Measurements from ENCODE around the gene TRNP1. TPM values are rescaled to one million over a fixed set of nuclear protein-coding genes. Genes with fewer than 3 reads are reported as not detected.

TRNP1 gene
- total and polyA plus RNA-seq, 10 of the 15 experiments (the other 5 are each of a cell fraction or from before 2014, with no cell fraction given) = 0.13 TPM; not detected in 9

DNA sequence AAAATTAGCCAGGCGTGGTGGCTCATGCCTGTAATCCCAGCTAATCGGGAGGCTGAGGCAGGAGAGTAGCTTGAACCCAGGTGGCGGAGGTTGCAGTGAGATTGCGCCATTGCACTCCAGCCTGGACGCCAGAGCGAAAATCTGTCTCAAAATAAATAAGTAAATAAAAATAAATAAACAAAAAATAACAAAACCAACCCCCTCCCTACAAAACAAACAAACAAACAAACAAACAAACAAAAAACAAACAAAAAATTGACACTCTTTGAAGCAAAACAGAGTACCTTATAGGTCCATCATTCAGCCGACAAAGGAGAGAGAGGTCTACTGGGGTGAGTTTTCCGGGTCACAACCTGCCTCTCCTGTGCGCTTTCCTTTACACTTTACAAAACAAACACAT is 27.9 kb upstream of the TRNP1 start (continued):
- TF ChIP-seq JUND (IDR thresholded peaks at IDR 0.05; ENCODE audit: low read depth, low read length) = no peak
- TF ChIP-seq TARDBP (IDR thresholded peaks at IDR 0.05; ENCODE audit: borderline replicate concordance) = no peak
- TF ChIP-seq, protein P1, sequence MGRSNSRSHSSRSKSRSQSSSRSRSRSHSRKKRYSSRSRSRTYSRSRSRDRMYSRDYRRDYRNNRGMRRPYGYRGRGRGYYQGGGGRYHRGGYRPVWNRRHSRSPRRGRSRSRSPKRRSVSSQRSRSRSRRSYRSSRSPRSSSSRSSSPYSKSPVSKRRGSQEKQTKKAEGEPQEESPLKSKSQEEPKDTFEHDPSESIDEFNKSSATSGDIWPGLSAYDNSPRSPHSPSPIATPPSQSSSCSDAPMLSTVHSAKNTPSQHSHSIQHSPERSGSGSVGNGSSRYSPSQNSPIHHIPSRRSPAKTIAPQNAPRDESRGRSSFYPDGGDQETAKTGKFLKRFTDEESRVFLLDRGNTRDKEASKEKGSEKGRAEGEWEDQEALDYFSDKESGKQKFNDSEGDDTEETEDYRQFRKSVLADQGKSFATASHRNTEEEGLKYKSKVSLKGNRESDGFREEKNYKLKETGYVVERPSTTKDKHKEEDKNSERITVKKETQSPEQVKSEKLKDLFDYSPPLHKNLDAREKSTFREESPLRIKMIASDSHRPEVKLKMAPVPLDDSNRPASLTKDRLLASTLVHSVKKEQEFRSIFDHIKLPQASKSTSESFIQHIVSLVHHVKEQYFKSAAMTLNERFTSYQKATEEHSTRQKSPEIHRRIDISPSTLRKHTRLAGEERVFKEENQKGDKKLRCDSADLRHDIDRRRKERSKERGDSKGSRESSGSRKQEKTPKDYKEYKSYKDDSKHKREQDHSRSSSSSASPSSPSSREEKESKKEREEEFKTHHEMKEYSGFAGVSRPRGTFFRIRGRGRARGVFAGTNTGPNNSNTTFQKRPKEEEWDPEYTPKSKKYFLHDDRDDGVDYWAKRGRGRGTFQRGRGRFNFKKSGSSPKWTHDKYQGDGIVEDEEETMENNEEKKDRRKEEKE (IDR thresholded peaks at IDR 0.05) = no peak

DNA sequence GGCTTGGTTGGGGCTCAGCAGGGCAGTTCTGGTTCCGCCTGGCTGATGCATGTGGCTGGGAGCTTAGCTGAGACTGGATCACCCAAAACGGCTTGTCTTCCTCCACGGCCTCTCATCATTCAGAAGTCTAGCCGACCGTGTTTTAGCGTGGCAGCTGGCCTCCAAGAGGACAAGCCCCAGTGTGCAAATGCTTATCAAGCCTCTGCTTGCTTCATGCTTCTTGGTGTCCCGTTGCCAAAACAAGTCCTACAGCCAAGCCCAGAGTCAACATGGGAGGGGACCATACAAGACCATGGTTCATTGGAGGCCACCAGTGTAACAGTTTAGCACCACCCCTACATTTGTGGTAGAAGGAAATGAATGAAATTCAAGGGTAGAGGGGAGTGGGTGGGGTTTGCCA is 22.7 kb upstream of the TRNP1 start:
- DNase-seq (ENCODE audit: low read depth, low spot score) (no peak), ATAC-seq (no peak), FAIRE-seq (no peak)
- BruUV-seq (replicated peaks) = no TSS peak
- in situ Hi-C loops (cut with MboI) (no loop called here), intact Hi-C loops (cut with micrococcal nuclease; ENCODE audit: unreplicated experiment) (no loop called here)
- 31% methylated on average over 7 of the region's 7 CpGs for WGBS (ENCODE audit: insufficient coverage, insufficient replicate concordance, low lambda C conversion rate, missing lambda C conversion rate)
- Histone ChIP-seq H3K27me3 (replicated peaks in 1 of 2; ENCODE audit: control insufficient read depth in 2 of 2, insufficient read depth in 2 of 2, low read length in 1 of 2) (no peaks in the 10 kb centered on the region; a peak in 2 of 4 replicates), H3K36me3 (ENCODE audit: control insufficient read depth in 2 of 2, insufficient read depth in 2 of 2, low read length in 1 of 2) (no peaks in the 10 kb centered on the region), H2AFZ (ENCODE audit: control insufficient read depth, low read depth, low read length) (no peak overlapping the region), H3K79me2 (ENCODE audit: control insufficient read depth, insufficient read depth, low read length) (no peaks in the 10 kb centered on the region), H3K27ac (ENCODE audit: control insufficient read depth, insufficient read depth) (no peak overlapping the region), H3K4me2 (ENCODE audit: control insufficient read depth, insufficient read depth) (no peak overlapping the region), H3K9me3 (replicated peaks; ENCODE audit: control insufficient read depth, insufficient read depth, low read length) (no peaks in the 10 kb centered on the region), H3K4me3 (no peak overlapping the region), H3K9ac (ENCODE audit: control insufficient read depth, insufficient read depth, low read length) (no peak overlapping the region), H3K4me1 (ENCODE audit: control insufficient read depth, insufficient read depth, low read length) (no peaks in the 10 kb centered on the region), H4K20me1 (ENCODE audit: control insufficient read depth, insufficient read depth) (no peaks in the 10 kb centered on the region)
- ChIA-PET RAD21 (ENCODE audit: unreplicated experiment) (no interaction called here), SMC1A (ENCODE audit: uncharacterized antibody, unreplicated experiment) (no interaction called here), CTCF (no interaction called here), POLR2A (no interaction called here)
- TF ChIP-seq, protein P2, sequence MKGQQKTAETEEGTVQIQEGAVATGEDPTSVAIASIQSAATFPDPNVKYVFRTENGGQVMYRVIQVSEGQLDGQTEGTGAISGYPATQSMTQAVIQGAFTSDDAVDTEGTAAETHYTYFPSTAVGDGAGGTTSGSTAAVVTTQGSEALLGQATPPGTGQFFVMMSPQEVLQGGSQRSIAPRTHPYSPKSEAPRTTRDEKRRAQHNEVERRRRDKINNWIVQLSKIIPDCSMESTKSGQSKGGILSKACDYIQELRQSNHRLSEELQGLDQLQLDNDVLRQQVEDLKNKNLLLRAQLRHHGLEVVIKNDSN (IDR thresholded peaks at IDR 0.05; ENCODE audit: borderline replicate concordance, extremely low read length, insufficient read depth, low read depth, low read length) = no peak
- TF ChIP-seq SUPT20H (IDR thresholded peaks at IDR 0.05; ENCODE audit: borderline replicate concordance, control insufficient read depth, low read depth, low read length) (no peak), LARP7 (IDR thresholded peaks at IDR 0.05) (no peak), POLR2AphosphoS2 (IDR thresholded peaks at IDR 0.05; ENCODE audit: low read depth, low read length) (no peak), SPI1 (IDR thresholded peaks at IDR 0.05; ENCODE audit: borderline replicate concordance, insufficient read depth, low read depth, low read length) (no peak), TCF12 (IDR thresholded peaks at IDR 0.05; ENCODE audit: low read depth, low read length) (no peak), ELK1 (IDR thresholded peaks at IDR 0.05; ENCODE audit: low read depth, low read length) (no peak), MTA2 (IDR thresholded peaks at IDR 0.05; ENCODE audit: low read depth) (no peak), CHD2 (IDR thresholded peaks at IDR 0.05; ENCODE audit: borderline replicate concordance, low read depth, low read length) (no peak), SP1 (IDR thresholded peaks at IDR 0.05; ENCODE audit: low read depth, low read length) (no peak), EP300 (IDR thresholded peaks at IDR 0.05; ENCODE audit: borderline replicate concordance in 1 of 2, control insufficient read depth in 1 of 2, low read depth in 2 of 2, low read length in 2 of 2) (no peak)

Measured in GM12878 (cell line).